ENCODE results near the gene OSBPL7. TPM values are rescaled to one million over a fixed set of nuclear protein-coding genes. Genes with fewer than 3 reads are reported as not detected.

The OSBPL7 gene
- total and polyA plus RNA-seq, 2 of the 8 experiments (the other 6 are each of a cell fraction or from before 2014, with no cell fraction given): 7.2 to 8.9 TPM

GRCh38 chr17:47757386-47757785 is 64.2 kb downstream of the OSBPL7 start:
- Histone ChIP-seq H3K27ac (ENCODE audit: low read depth, low read length) (no peak overlapping the region), H3K79me1 (ENCODE audit: low read depth, low read length) (no peaks in the 10 kb centered on the region), H4K8ac (ENCODE audit: extremely low read depth, insufficient read depth, low read length) (no peak overlapping the region), H3K14ac (ENCODE audit: insufficient read length) (no peak overlapping the region), H2BK120ac (replicated peaks; ENCODE audit: low read depth, low read length) (no peak overlapping the region), H3K4me2 (ENCODE audit: insufficient read depth in 1 of 2, low read depth in 2 of 2, low read length in 2 of 2) (no peak overlapping the region), H3K4me1 (replicated peaks in 1 of 4; ENCODE audit: control insufficient read depth in 3 of 4, insufficient read depth in 4 of 4, low read length in 3 of 4) (no peaks in the 10 kb centered on the region), H3K36me3 (ENCODE audit: control insufficient read depth in 2 of 4, insufficient read depth in 4 of 4, low read length in 3 of 4) (no peaks in the 10 kb centered on the region), H4K5ac (ENCODE audit: insufficient read length, low read depth, low read length) (no peak overlapping the region), H3K56ac (replicated peaks; ENCODE audit: insufficient read length, low read depth, low read length) (no peak overlapping the region), H3K9me3 (ENCODE audit: insufficient read depth in 2 of 2, low read depth in 1 of 2, low read length in 1 of 2) (no peaks in the 10 kb centered on the region), H4K20me1 (replicated peaks in 1 of 2; ENCODE audit: control insufficient read depth in 1 of 2, insufficient read depth in 2 of 2, low read length in 2 of 2) (no peaks in the 10 kb centered on the region), H3K27me3 (replicated peaks in 1 of 4; ENCODE audit: control insufficient read depth in 3 of 4, extremely low read depth in 1 of 4, insufficient read depth in 3 of 4, low read length in 3 of 4) (no peaks in the 10 kb centered on the region), H2AFZ (ENCODE audit: low read length) (no peak overlapping the region), H2BK15ac (ENCODE audit: low read length) (no peak overlapping the region), H4K91ac (replicated peaks; ENCODE audit: insufficient read length, low read length) (no peak overlapping the region), H2AK5ac (ENCODE audit: low read depth, low read length) (no peak overlapping the region), H3K18ac (ENCODE audit: extremely low read depth, low read length) (no peak overlapping the region), H3K23me2 (ENCODE audit: low read depth, low read length) (no peaks in the 10 kb centered on the region), H2BK5ac (ENCODE audit: low read depth, low read length) (no peak overlapping the region), H3K23ac (ENCODE audit: insufficient read length) (no peak overlapping the region), H3K4me3 (ENCODE audit: extremely low read depth in 1 of 4, insufficient read depth in 2 of 4, low read depth in 3 of 4, low read length in 4 of 4) (no peak overlapping the region), H2BK20ac (ENCODE audit: low read length) (no peak overlapping the region), H3K9ac (replicated peaks in 1 of 4; ENCODE audit: extremely low read depth in 1 of 4, low read depth in 3 of 4, low read length in 3 of 4) (no peak overlapping the region), H3K4ac (replicated peaks; ENCODE audit: insufficient read length, low read depth, low read length) (no peak overlapping the region), H3K79me2 (ENCODE audit: control insufficient read depth in 1 of 2, insufficient read depth in 2 of 2, low read length in 2 of 2) (no peaks in the 10 kb centered on the region), H2BK12ac (ENCODE audit: low read depth, low read length) (no peak overlapping the region)
- no peak for FAIRE-seq
- ChIA-PET POLR2A (ENCODE audit: partially characterized antibody) (no interaction called here), CTCF (ENCODE audit: partially characterized antibody) (interaction anchor here (1.1 to 4.6 kb wide), 2 partner anchors 15 to 19 kb away, joined by 3 to 26 read pairs; no protein-coding TSS in a partner anchor)
- DNase-seq (ENCODE audit: low read depth in 1 of 2, low spot score in 2 of 2): no peak
- TF ChIP-seq RAD21 (IDR thresholded peaks at IDR 0.05 in 1 of 2, conservative IDR thresholded peaks at IDR 0.05 in 1 of 2; ENCODE audit: low read depth in 2 of 2, low read length in 2 of 2): no peak
- no peak for TF ChIP-seq RXRA (IDR thresholded peaks at IDR 0.05; ENCODE audit: insufficient read depth, low read depth, low read length)
- no peak for TF ChIP-seq TAF1 (IDR thresholded peaks at IDR 0.05; ENCODE audit: low read depth, low read length)
- 67% methylated on average over 1 of the region's 1 CpG; no CpG with 5 or more reads in 1 of the 2 experiments for WGBS, 2 experiments (ENCODE audit: extremely low coverage in 1 of 2, insufficient coverage in 1 of 2, insufficient read length in 1 of 2, insufficient replicate concordance in 2 of 2, low coverage in 1 of 2, low lambda C conversion rate in 2 of 2, missing lambda C conversion rate in 1 of 2)

Other genes starting within 250 kb of the OSBPL7 start
- gene KPNB1, start 171.9 kb downstream of the OSBPL7 start, total RNA-seq (2021; fragmentation: NEBNext Ultra II Directional; extraction: Animal tissue kit (Norgen Biotek cat#: 25700)): 625 and 635 TPM in 2 replicates
- 142 and 171 TPM in 2 replicates for gene KPNB1, start 171.9 kb downstream of the OSBPL7 start, polyA plus RNA-seq (2011; rRNA removed)
- 15.1 and 16.7 TPM in 2 replicates for gene TBKBP1, start 127.6 kb downstream of the OSBPL7 start, total RNA-seq (2021; fragmentation: NEBNext Ultra II Directional; extraction: Animal tissue kit (Norgen Biotek cat#: 25700))
- gene TBKBP1, start 127.6 kb downstream of the OSBPL7 start, polyA plus RNA-seq (2011; rRNA removed): 6.3 and 9.3 TPM in 2 replicates
- gene TBX21, start 88.6 kb downstream of the OSBPL7 start, total RNA-seq (2021; fragmentation: NEBNext Ultra II Directional; extraction: Animal tissue kit (Norgen Biotek cat#: 25700)): not detected in 2 replicates
- 0.05 TPM in 1 of 2 replicates, not detected in the other for gene TBX21, start 88.6 kb downstream of the OSBPL7 start, polyA plus RNA-seq (2011; rRNA removed)
- gene MRPL10, start 9.7 kb upstream of the OSBPL7 start, total RNA-seq (2021; fragmentation: NEBNext Ultra II Directional; extraction: Animal tissue kit (Norgen Biotek cat#: 25700)): 83.0 and 85.3 TPM in 2 replicates
- 213 and 214 TPM in 2 replicates for gene MRPL10, start 9.7 kb upstream of the OSBPL7 start, polyA plus RNA-seq (2011; rRNA removed)
- gene LRRC46, start 9.9 kb upstream of the OSBPL7 start, total RNA-seq (2021; fragmentation: NEBNext Ultra II Directional; extraction: Animal tissue kit (Norgen Biotek cat#: 25700)): 0.36 TPM in 1 of 2 replicates, not detected in the other
- gene LRRC46, start 9.9 kb upstream of the OSBPL7 start, polyA plus RNA-seq (2011; rRNA removed): 0.16 and 0.18 TPM in 2 replicates
- 24.4 and 27.4 TPM in 2 replicates for gene SCRN2, start 19.5 kb upstream of the OSBPL7 start, total RNA-seq (2021; fragmentation: NEBNext Ultra II Directional; extraction: Animal tissue kit (Norgen Biotek cat#: 25700))
- gene SCRN2, start 19.5 kb upstream of the OSBPL7 start, polyA plus RNA-seq (2011; rRNA removed): 42.3 and 61.1 TPM in 2 replicates
- 1.5 and 1.6 TPM in 2 replicates for gene SP6, start 29.4 kb upstream of the OSBPL7 start, total RNA-seq (2021; fragmentation: NEBNext Ultra II Directional; extraction: Animal tissue kit (Norgen Biotek cat#: 25700))
- gene SP6, start 29.4 kb upstream of the OSBPL7 start, polyA plus RNA-seq (2011; rRNA removed): 1.2 and 1.5 TPM in 2 replicates
- gene SP2, start 74.4 kb upstream of the OSBPL7 start, total RNA-seq (2021; fragmentation: NEBNext Ultra II Directional; extraction: Animal tissue kit (Norgen Biotek cat#: 25700)): 11.0 and 13.8 TPM in 2 replicates
- 5.6 and 9.5 TPM in 2 replicates for gene SP2, start 74.4 kb upstream of the OSBPL7 start, polyA plus RNA-seq (2011; rRNA removed)
- 7.0 and 8.8 TPM in 2 replicates for gene PNPO, start 119.8 kb upstream of the OSBPL7 start, total RNA-seq (2021; fragmentation: NEBNext Ultra II Directional; extraction: Animal tissue kit (Norgen Biotek cat#: 25700))
- 7.5 and 8.1 TPM in 2 replicates for gene PNPO, start 119.8 kb upstream of the OSBPL7 start, polyA plus RNA-seq (2011; rRNA removed)
- gene PRR15L, start 136.1 kb upstream of the OSBPL7 start, total RNA-seq (2021; fragmentation: NEBNext Ultra II Directional; extraction: Animal tissue kit (Norgen Biotek cat#: 25700)): 0.26 and 0.34 TPM in 2 replicates
- 1.1 TPM in 2 replicates for gene PRR15L, start 136.1 kb upstream of the OSBPL7 start, polyA plus RNA-seq (2011; rRNA removed)
- 88.2 and 97.6 TPM in 2 replicates for gene CDK5RAP3, start 149.3 kb upstream of the OSBPL7 start, total RNA-seq (2021; fragmentation: NEBNext Ultra II Directional; extraction: Animal tissue kit (Norgen Biotek cat#: 25700))
- gene CDK5RAP3, start 149.3 kb upstream of the OSBPL7 start, polyA plus RNA-seq (2011; rRNA removed): 93.2 and 119 TPM in 2 replicates
- gene COPZ2, start 216.0 kb upstream of the OSBPL7 start, total RNA-seq (2021; fragmentation: NEBNext Ultra II Directional; extraction: Animal tissue kit (Norgen Biotek cat#: 25700)): not detected in 2 replicates
- gene COPZ2, start 216.0 kb upstream of the OSBPL7 start, polyA plus RNA-seq (2011; rRNA removed): 0.24 and 0.25 TPM in 2 replicates
- 140 and 148 TPM in 2 replicates for gene NFE2L1, start 226.6 kb upstream of the OSBPL7 start, total RNA-seq (2021; fragmentation: NEBNext Ultra II Directional; extraction: Animal tissue kit (Norgen Biotek cat#: 25700))
- gene NFE2L1, start 226.6 kb upstream of the OSBPL7 start, polyA plus RNA-seq (2011; rRNA removed): 143 and 173 TPM in 2 replicates